GM12891 (cell line): ENCODE results near the gene NDUFB3.

Source experiments
- POLR2A ChIP-seq: IDR thresholded peaks from 2 replicates; pipeline ENCODE4 v1.6.1; 2011; ENCODE audit warnings: low read depth, low read length, control low read depth
- POLR2AphosphoS5 ChIP-seq: IDR thresholded peaks from 2 replicates; pipeline ENCODE4 v1.6.1; 2011; ENCODE audit warnings: low read depth, low read length, control low read depth
- POU2F2 ChIP-seq: IDR thresholded peaks from 2 replicates; pipeline ENCODE4 v1.6.1; 2011; ENCODE audit warnings: low read depth, mild to moderate bottlenecking, control low read depth, low read length, moderate library complexity

DNA sequence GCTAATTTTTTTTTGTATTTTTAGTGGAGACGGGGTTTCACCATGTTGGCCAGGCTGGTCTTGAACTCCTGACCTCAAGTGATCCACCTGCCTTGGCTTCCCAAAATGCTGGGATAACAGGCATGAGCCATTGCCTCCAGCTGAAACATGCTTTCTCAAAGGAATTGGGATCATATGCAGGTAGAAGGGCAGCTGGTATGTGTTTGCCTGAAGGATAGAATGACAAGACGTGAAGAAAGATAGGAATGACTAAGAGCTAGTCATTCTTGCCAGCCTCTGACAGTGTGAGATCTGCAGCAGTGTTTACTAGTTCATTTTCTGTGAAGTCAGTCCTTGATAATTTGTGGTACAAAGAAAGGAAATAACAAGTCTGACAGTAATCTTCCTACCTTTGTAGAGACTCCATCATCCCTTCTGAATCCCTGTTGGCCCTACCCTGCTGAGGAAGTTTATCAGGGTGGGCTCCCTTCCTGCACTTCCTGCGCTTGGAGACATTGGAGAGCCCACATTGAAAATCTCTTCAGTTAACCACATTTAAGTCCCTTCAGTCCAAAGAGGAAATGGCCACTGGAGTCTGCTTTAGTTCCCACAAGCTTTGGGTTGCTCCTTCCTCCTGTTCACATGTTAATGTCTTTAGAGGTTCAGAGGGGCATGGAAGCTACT is 58.9 kb downstream of the NDUFB3 start:
- TF ChIP-seq POLR2A (peak; percentile 15; the same call in 1 of the 2 replicates), POU2F2 (no peak), POLR2AphosphoS5 (no peak)
